Activated T-cell treated with anti-CD3 and anti-CD28 coated beads for 4 hours (primary cell): ENCODE measurements around the gene FABP6.
A peak's percentile ranks its signal among the peaks of the same experiment; 100 is the strongest.
"Not testable (repeated sequence)": the region's sequence is repeated elsewhere in the genome, so short reads cannot be mapped to it uniquely, and the experiment has no call there.

ENCODE experiments used
- DNase-seq: peaks from one replicate; pipeline ENCODE4 v3.0.0-alpha.2; 2020

FABP6 gene

GRCh38 chr5:160229190-160229742 lies at the start of gene FABP6:
FABP6 (plus strand) TSS chr5:160229506; CDS start chr5:160229558, 52 bp downstream.
- no peak for DNase-seq

- no peak for DNase-seq
These were observed 48.4 kb upstream of the FABP6 start for GRCh38 chr5:160180931-160181330.

GRCh38 chr5:160181965-160182622 lies 47.2 kb upstream of the FABP6 start:
- no peak for DNase-seq

GRCh38 chr5:160183075-160183474 lies 46.2 kb upstream of the FABP6 start:
- no peak for DNase-seq

GRCh38 chr5:160185626-160186360 lies 43.5 kb upstream of the FABP6 start:
- no peak for DNase-seq

- no peak for DNase-seq
These were observed 42.8 kb upstream of the FABP6 start for GRCh38 chr5:160186480-160186879.

GRCh38 chr5:160187091-160187490 lies 42.2 kb upstream of the FABP6 start:
- no peak for DNase-seq

- DNase-seq = no peak
These were observed 40.9 kb upstream of the FABP6 start for GRCh38 chr5:160188141-160189015.

GRCh38 chr5:160192424-160192823 lies 36.9 kb upstream of the FABP6 start:
- DNase-seq = no peak

GRCh38 chr5:160193076-160193475 lies 36.2 kb upstream of the FABP6 start:
- DNase-seq = not testable (repeated sequence)

- DNase-seq = not testable (repeated sequence)
These were observed 35.5 kb upstream of the FABP6 start for GRCh38 chr5:160193790-160194189.

GRCh38 chr5:160197341-160198144 lies 31.8 kb upstream of the FABP6 start:
- DNase-seq = no peak

GRCh38 chr5:160198146-160198545 lies 31.2 kb upstream of the FABP6 start:
- no peak for DNase-seq

- DNase-seq = no peak
These were observed 30.4 kb upstream of the FABP6 start for GRCh38 chr5:160198841-160199409.

- DNase-seq = peak; percentile 61
These were observed 29.8 kb upstream of the FABP6 start for GRCh38 chr5:160199410-160199911.

- DNase-seq = no peak
These were observed 22.2 kb upstream of the FABP6 start for GRCh38 chr5:160207061-160207460.

GRCh38 chr5:160209917-160210316 lies 19.4 kb upstream of the FABP6 start:
- no peak for DNase-seq

- DNase-seq = no peak
These were observed 18.7 kb upstream of the FABP6 start for GRCh38 chr5:160210606-160211005.

- DNase-seq = no peak
These were observed 18.0 kb upstream of the FABP6 start for GRCh38 chr5:160211352-160211751.

GRCh38 chr5:160213537-160213936 lies 15.8 kb upstream of the FABP6 start:
- no peak for DNase-seq

GRCh38 chr5:160219356-160219755 lies 9.9 kb upstream of the FABP6 start:
- no peak for DNase-seq

- DNase-seq = no peak
These were observed 8.2 kb upstream of the FABP6 start for GRCh38 chr5:160221082-160221481.
